OCI-M2 (cell line): ENCODE results near the gene YIF1A.
"Not testable (repeated sequence)": the region's sequence is repeated elsewhere in the genome, so short reads cannot be mapped to it uniquely, and the experiment has no call there.

Experiments used
- DNase-seq: peaks from one replicate; lab custom pipeline; 2025; ENCODE audit not compliant: unreplicated experiment; lab: John Stamatoyannopoulos, UW

YIF1A gene

GRCh38 chr11:66326261-66327111 lies 37.5 kb upstream of the YIF1A start:
- DNase-seq = no peak

GRCh38 chr11:66325263-66325671 lies 36.3 kb upstream of the YIF1A start:
- DNase-seq = no peak

GRCh38 chr11:66324664-66325063 lies 35.7 kb upstream of the YIF1A start:
- no peak for DNase-seq

- DNase-seq = no peak
Measured at GRCh38 chr11:66323684-66324083, 34.7 kb upstream of the YIF1A start.

GRCh38 chr11:66322732-66323427 lies 33.9 kb upstream of the YIF1A start:
- DNase-seq = no peak

- DNase-seq = no peak
Measured at GRCh38 chr11:66321606-66322005, 32.7 kb upstream of the YIF1A start.

GRCh38 chr11:66320748-66321147 lies 31.8 kb upstream of the YIF1A start:
- DNase-seq = not testable (repeated sequence)

GRCh38 chr11:66320289-66320688 lies 31.3 kb upstream of the YIF1A start:
- DNase-seq = not testable (repeated sequence)

- no peak for DNase-seq
Measured at GRCh38 chr11:66318600-66318970, 29.6 kb upstream of the YIF1A start.

- DNase-seq = no peak
Measured at GRCh38 chr11:66317723-66318599, 29.0 kb upstream of the YIF1A start.

GRCh38 chr11:66317322-66317722 lies 28.4 kb upstream of the YIF1A start:
- no peak for DNase-seq

- no peak for DNase-seq
Measured at GRCh38 chr11:66316849-66317251, 27.9 kb upstream of the YIF1A start, which contains the start of gene CD248. Gene CD248, minus strand, starts transcription at chr11:66317044. Its CDS starts 17 bp downstream, at chr11:66317027.

GRCh38 chr11:66315921-66316811 lies 27.2 kb upstream of the YIF1A start:
- DNase-seq = no peak

GRCh38 chr11:66315498-66315885 lies 26.5 kb upstream of the YIF1A start:
- DNase-seq = no peak

- no peak for DNase-seq
Measured at GRCh38 chr11:66314561-66315497, 25.9 kb upstream of the YIF1A start.

GRCh38 chr11:66314186-66314501 lies 25.2 kb upstream of the YIF1A start:
- no peak for DNase-seq

GRCh38 chr11:66313321-66314185 lies 24.6 kb upstream of the YIF1A start:
- DNase-seq = no peak

- DNase-seq = peak; percentile 66
Measured at GRCh38 chr11:66312549-66313320, 23.8 kb upstream of the YIF1A start.
